ENCODE results near the gene PAX8.

Gene PAX8

DNA sequence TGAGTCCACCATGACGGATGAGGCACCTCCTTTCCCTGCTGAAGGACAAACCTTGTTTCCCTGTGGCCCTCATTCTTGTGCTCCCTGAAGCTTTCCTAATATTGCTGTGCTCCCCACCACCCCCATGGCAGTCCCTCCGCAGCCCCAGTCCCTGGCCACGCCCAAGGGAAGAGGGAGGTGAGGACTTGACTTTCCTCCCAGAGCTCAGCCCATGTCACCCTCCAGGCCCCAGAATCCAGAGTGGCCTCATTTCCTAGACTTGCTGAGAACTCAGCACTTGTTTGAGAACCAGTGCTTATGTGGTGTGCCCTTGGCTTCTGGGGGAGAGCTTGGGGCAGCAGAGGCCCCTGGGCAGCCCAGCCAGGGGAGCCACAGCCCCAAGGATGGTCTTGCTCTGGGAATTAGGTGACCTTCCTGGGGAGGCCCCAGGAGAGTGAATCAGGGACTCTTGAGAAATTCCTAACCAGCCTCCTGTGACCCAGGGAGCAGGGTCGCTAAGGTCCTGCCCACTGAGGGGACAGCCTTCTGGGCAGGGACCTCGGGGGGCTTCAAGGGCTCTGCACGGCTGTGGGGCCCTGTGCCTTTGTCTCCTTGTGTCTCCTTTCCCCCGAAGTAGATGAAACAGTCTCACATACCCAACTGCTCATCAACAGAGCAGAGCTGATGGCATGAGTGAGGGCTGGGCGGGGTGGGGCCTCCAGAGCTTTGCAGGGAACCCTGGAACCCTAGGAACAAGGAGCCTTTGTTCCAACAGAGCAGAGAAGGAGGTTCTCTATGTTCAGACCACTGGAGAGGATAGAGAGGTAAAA is 77.0 kb downstream of the PAX8 start:
- H3K4me2 ChIP-seq (ENCODE audit: low read depth, low read length, poor library complexity, severe bottlenecking), result no peak overlapping the region
- H3K4me3 ChIP-seq (ENCODE audit: insufficient read depth, low read length, poor library complexity, severe bottlenecking), result no peak overlapping the region
- H4K20me1 ChIP-seq (ENCODE audit: low read depth, low read length), result no peaks in the 10 kb centered on the region
- no peak overlapping the region for H3K9ac ChIP-seq (ENCODE audit: low read length)
- no peaks in the 10 kb centered on the region for H3K36me3 ChIP-seq (ENCODE audit: low read length)
- no peaks in the 10 kb centered on the region for H3K9me2 ChIP-seq (replicated peaks; ENCODE audit: insufficient read depth, low read length)
- no peaks in the 10 kb centered on the region for H3K27me3 ChIP-seq (ENCODE audit: low read length)
- H3K9me3 ChIP-seq (ENCODE audit: insufficient read depth, low read length), result no peaks in the 10 kb centered on the region
- no peak overlapping the region for H3K27ac ChIP-seq (ENCODE audit: low read depth, low read length)
- TF ChIP-seq, protein P1, sequence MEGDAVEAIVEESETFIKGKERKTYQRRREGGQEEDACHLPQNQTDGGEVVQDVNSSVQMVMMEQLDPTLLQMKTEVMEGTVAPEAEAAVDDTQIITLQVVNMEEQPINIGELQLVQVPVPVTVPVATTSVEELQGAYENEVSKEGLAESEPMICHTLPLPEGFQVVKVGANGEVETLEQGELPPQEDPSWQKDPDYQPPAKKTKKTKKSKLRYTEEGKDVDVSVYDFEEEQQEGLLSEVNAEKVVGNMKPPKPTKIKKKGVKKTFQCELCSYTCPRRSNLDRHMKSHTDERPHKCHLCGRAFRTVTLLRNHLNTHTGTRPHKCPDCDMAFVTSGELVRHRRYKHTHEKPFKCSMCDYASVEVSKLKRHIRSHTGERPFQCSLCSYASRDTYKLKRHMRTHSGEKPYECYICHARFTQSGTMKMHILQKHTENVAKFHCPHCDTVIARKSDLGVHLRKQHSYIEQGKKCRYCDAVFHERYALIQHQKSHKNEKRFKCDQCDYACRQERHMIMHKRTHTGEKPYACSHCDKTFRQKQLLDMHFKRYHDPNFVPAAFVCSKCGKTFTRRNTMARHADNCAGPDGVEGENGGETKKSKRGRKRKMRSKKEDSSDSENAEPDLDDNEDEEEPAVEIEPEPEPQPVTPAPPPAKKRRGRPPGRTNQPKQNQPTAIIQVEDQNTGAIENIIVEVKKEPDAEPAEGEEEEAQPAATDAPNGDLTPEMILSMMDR (IDR thresholded peaks at IDR 0.05; ENCODE audit: insufficient read depth, low read length, poor library complexity, severe bottlenecking), result no peak
- no peak for TF ChIP-seq EZH2phosphoT487 (conservative IDR thresholded peaks at IDR 0.05; ENCODE audit: low read length)
- H3F3A ChIP-seq (ENCODE audit: insufficient read depth), result no peaks in the 10 kb centered on the region
- no peaks in the 10 kb centered on the region for H3K79me2 ChIP-seq (ENCODE audit: insufficient read depth, low read length)
- no peak overlapping the region for H2AFZ ChIP-seq (ENCODE audit: low read depth, low read length, severe bottlenecking)

DNA sequence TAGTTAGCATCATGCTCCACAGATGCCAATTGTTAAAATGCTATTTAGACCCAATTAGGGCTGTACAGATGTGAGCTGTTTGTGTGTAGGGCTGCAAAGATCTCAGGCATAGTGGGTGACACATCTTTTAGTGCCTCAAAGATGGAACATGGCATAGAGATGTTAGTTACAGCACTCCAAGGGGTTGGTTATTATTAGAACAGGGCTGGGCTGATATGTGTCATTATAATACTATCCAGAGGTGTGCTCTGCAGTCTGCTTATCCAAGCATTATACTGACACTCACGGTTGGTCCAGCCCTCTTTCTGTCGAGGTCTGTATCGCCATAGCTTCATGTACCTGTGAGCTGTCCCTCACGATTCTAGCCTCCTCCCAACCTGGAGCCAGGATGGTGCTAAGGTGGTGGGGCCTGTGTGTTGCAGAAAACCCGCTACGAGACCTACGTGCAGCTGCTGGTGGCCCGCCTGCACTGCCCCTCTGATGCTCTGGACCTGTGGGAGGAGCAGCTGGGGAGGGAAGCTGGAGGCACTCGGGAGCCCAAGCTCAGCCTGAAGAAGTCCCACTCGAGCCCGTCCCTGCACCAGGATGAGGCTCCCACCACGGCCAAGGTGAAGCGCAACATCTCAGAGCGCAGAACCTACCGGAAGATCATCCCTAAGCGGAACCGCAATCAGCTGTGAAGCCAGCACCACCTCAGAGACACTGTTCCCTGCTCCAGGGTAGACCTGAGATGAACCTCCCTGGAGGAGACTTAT is 77.8 kb downstream of the PAX8 start:
- no peaks in the 10 kb centered on the region for H3K27me3 ChIP-seq (ENCODE audit: low read length)
- no peak overlapping the region for H3K9ac ChIP-seq (ENCODE audit: low read length)
- H3K79me2 ChIP-seq (ENCODE audit: insufficient read depth, low read length), result no peaks in the 10 kb centered on the region
- no peaks in the 10 kb centered on the region for H4K20me1 ChIP-seq (ENCODE audit: low read depth, low read length)
- H3K4me3 ChIP-seq (ENCODE audit: insufficient read depth, low read length, poor library complexity, severe bottlenecking), result no peak overlapping the region
- no peak overlapping the region for H2AFZ ChIP-seq (ENCODE audit: low read depth, low read length, severe bottlenecking)
- H3K4me2 ChIP-seq (ENCODE audit: low read depth, low read length, poor library complexity, severe bottlenecking), result no peak overlapping the region
- H3K9me3 ChIP-seq (ENCODE audit: insufficient read depth, low read length), result no peaks in the 10 kb centered on the region
- H3K27ac ChIP-seq (ENCODE audit: low read depth, low read length), result no peak overlapping the region
- no peaks in the 10 kb centered on the region for H3F3A ChIP-seq (ENCODE audit: insufficient read depth)
- TF ChIP-seq, protein P1 (IDR thresholded peaks at IDR 0.05; ENCODE audit: insufficient read depth, low read length, poor library complexity, severe bottlenecking), result no peak
- no peak for TF ChIP-seq EZH2phosphoT487 (conservative IDR thresholded peaks at IDR 0.05; ENCODE audit: low read length)
- H3K36me3 ChIP-seq (ENCODE audit: low read length), result no peaks in the 10 kb centered on the region
- no peaks in the 10 kb centered on the region for H3K9me2 ChIP-seq (replicated peaks; ENCODE audit: insufficient read depth, low read length)

DNA sequence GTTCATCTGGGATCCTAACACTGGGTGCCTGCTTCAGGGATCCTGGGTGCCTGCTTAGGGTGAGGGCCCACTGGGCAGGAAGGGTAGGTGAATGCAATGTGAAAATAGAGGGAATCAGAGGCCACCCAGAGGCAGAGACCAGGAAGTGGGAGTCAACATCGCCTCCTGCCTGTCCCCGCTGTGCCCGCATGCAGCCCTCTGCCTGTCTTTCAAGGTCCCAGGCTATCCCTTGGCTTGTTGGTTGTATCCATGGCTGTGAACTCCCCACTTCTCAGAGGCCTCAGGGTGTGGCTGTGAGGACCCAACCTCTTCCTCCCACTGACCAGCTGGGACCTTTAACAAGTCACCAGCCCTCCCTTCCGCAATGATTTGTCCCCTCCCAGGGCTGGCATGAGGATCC is 78.5 kb downstream of the PAX8 start:
- TF ChIP-seq, protein P1 (IDR thresholded peaks at IDR 0.05; ENCODE audit: insufficient read depth, low read length, poor library complexity, severe bottlenecking), result no peak
- TF ChIP-seq EZH2phosphoT487 (conservative IDR thresholded peaks at IDR 0.05; ENCODE audit: low read length), result no peak
- no peak overlapping the region for H3K4me3 ChIP-seq (ENCODE audit: insufficient read depth, low read length, poor library complexity, severe bottlenecking)
- H3F3A ChIP-seq (ENCODE audit: insufficient read depth), result no peaks in the 10 kb centered on the region
- H2AFZ ChIP-seq (ENCODE audit: low read depth, low read length, severe bottlenecking), result no peak overlapping the region
- no peak overlapping the region for H3K27ac ChIP-seq (ENCODE audit: low read depth, low read length)
- no peaks in the 10 kb centered on the region for H3K9me3 ChIP-seq (ENCODE audit: insufficient read depth, low read length)
- no peak overlapping the region for H3K9ac ChIP-seq (ENCODE audit: low read length)
- H3K36me3 ChIP-seq (ENCODE audit: low read length), result no peaks in the 10 kb centered on the region
- H3K79me2 ChIP-seq (ENCODE audit: insufficient read depth, low read length), result no peaks in the 10 kb centered on the region
- H3K4me2 ChIP-seq (ENCODE audit: low read depth, low read length, poor library complexity, severe bottlenecking), result no peak overlapping the region
- H4K20me1 ChIP-seq (ENCODE audit: low read depth, low read length), result no peaks in the 10 kb centered on the region
- H3K27me3 ChIP-seq (ENCODE audit: low read length), result no peaks in the 10 kb centered on the region
- no peaks in the 10 kb centered on the region for H3K9me2 ChIP-seq (replicated peaks; ENCODE audit: insufficient read depth, low read length)
